ENCODE data around the gene CMSS1.
"Not testable (repeated sequence)": the region's sequence is repeated elsewhere in the genome, so short reads cannot be mapped to it uniquely, and the experiment has no call there.

Gene CMSS1

GRCh38 chr3:100226712-100227429 lies 409.2 kb downstream of the CMSS1 start:
- H3K4me1 ChIP-seq (ENCODE audit: control insufficient read depth, insufficient read depth, low read length, unreplicated experiment) = no peaks in the 10 kb centered on the region
- H3K79me2 ChIP-seq (ENCODE audit: control insufficient read depth, insufficient read depth, low read length, unreplicated experiment) = no peaks in the 10 kb centered on the region
- no peaks in the 10 kb centered on the region for H3K27me3 ChIP-seq (ENCODE audit: insufficient read depth, low read length)
- H3K36me3 ChIP-seq (ENCODE audit: insufficient read depth, low read length) = no peaks in the 10 kb centered on the region
- H3K4me3 ChIP-seq (ENCODE audit: low read depth, low read length) = no peak overlapping the region
- H2AFZ ChIP-seq (ENCODE audit: low read length, unreplicated experiment) = no peak overlapping the region
- no peak overlapping the region for H3K27ac ChIP-seq (ENCODE audit: low read depth, low read length)

- Histone ChIP-seq H3K4me1 (ENCODE audit: control insufficient read depth, insufficient read depth, low read length, unreplicated experiment) (no peaks in the 10 kb centered on the region), H2AFZ (ENCODE audit: low read length, unreplicated experiment) (no peak overlapping the region), H3K27me3 (ENCODE audit: insufficient read depth, low read length) (no peaks in the 10 kb centered on the region), H3K79me2 (ENCODE audit: control insufficient read depth, insufficient read depth, low read length, unreplicated experiment) (no peaks in the 10 kb centered on the region), H3K27ac (ENCODE audit: low read depth, low read length) (no peak overlapping the region), H3K36me3 (ENCODE audit: insufficient read depth, low read length) (no peaks in the 10 kb centered on the region), H3K4me3 (ENCODE audit: low read depth, low read length) (no peak overlapping the region)
Measured at GRCh38 chr3:100227511-100227921, 409.9 kb downstream of the CMSS1 start.

GRCh38 chr3:100228247-100228646 lies 410.6 kb downstream of the CMSS1 start:
- H2AFZ ChIP-seq (ENCODE audit: low read length, unreplicated experiment) = no peak overlapping the region
- no peaks in the 10 kb centered on the region for H3K27me3 ChIP-seq (ENCODE audit: insufficient read depth, low read length)
- H3K4me1 ChIP-seq (ENCODE audit: control insufficient read depth, insufficient read depth, low read length, unreplicated experiment) = no peaks in the 10 kb centered on the region
- no peaks in the 10 kb centered on the region for H3K36me3 ChIP-seq (ENCODE audit: insufficient read depth, low read length)
- H3K79me2 ChIP-seq (ENCODE audit: control insufficient read depth, insufficient read depth, low read length, unreplicated experiment) = no peaks in the 10 kb centered on the region
- no peak overlapping the region for H3K4me3 ChIP-seq (ENCODE audit: low read depth, low read length)
- no peak overlapping the region for H3K27ac ChIP-seq (ENCODE audit: low read depth, low read length)

GRCh38 chr3:100229188-100229587 lies 411.5 kb downstream of the CMSS1 start:
- H2AFZ ChIP-seq (ENCODE audit: low read length, unreplicated experiment); H3K36me3 ChIP-seq (ENCODE audit: insufficient read depth, low read length); H3K79me2 ChIP-seq (ENCODE audit: control insufficient read depth, insufficient read depth, low read length, unreplicated experiment); H3K27me3 ChIP-seq (ENCODE audit: insufficient read depth, low read length); H3K4me1 ChIP-seq (ENCODE audit: control insufficient read depth, insufficient read depth, low read length, unreplicated experiment); H3K4me3 ChIP-seq (ENCODE audit: low read depth, low read length); H3K27ac ChIP-seq (ENCODE audit: low read depth, low read length): not testable (repeated sequence)

GRCh38 chr3:100230710-100231109 lies 413.0 kb downstream of the CMSS1 start:
- Histone ChIP-seq H2AFZ (ENCODE audit: low read length, unreplicated experiment) (no peak overlapping the region), H3K79me2 (ENCODE audit: control insufficient read depth, insufficient read depth, low read length, unreplicated experiment) (no peaks in the 10 kb centered on the region), H3K27ac (ENCODE audit: low read depth, low read length) (no peak overlapping the region), H3K4me3 (ENCODE audit: low read depth, low read length) (no peak overlapping the region), H3K4me1 (ENCODE audit: control insufficient read depth, insufficient read depth, low read length, unreplicated experiment) (no peaks in the 10 kb centered on the region), H3K36me3 (ENCODE audit: insufficient read depth, low read length) (no peaks in the 10 kb centered on the region), H3K27me3 (ENCODE audit: insufficient read depth, low read length) (no peaks in the 10 kb centered on the region)

All from ACC112 (cell line).